ENCODE measurements around the gene SMURF1. TPM values are rescaled to one million over a fixed set of nuclear protein-coding genes. Genes with fewer than 3 reads are reported as not detected.
"Not testable (repeated sequence)": the region's sequence is repeated elsewhere in the genome, so short reads cannot be mapped to it uniquely, and the experiment has no call there.

The SMURF1 gene
- total RNA-seq, 1 experiment from 2014 or later, result 37.7 TPM

DNA sequence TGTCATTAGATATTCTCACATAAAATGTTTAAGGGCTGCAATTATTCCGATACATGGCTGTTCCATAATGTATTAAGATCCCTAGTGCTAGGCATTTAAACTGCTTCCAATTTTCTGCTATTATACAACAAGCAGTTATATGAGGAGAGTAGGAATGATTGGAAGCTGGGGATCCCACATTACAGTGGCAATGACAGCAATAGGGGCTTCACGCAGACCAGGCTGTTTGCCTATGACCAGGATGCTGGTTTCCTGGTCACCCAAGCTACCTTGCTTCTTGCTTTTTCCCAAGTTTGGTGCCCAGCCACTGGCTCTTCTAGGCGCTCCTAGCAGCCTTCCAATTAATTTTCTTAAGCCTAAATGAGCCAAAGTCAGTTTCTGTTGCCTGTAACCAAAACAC is 39.3 kb downstream of the SMURF1 start:
- in situ Hi-C loops (cut with HindIII; ENCODE audit: low pct_unique_long_range_greater_than_20kb, low sequenced_read_pairs), result no loop called here
- DNase-seq (ENCODE audit: low read depth), result no peak

DNA sequence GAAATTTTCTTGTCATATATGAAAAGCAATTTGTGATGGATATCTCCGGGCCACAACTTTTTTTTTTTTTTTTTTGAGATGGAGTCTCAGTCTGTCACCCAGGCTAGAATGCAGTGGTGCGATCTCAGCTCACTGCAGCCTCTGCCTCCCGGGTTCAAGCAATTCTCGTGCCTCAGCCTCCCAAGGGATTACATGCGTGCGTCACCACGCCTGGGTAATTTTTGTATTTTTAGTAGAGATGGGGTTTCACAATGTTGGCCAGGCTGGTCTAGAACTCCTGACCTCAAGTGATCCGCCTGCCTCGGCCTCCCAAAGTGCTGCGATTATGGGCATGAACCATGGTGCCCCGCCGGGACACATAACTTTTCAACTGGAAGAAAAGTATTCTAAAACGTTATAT is 40.1 kb downstream of the SMURF1 start:
- in situ Hi-C loops (cut with HindIII; ENCODE audit: low pct_unique_long_range_greater_than_20kb, low sequenced_read_pairs); DNase-seq (ENCODE audit: low read depth): not testable (repeated sequence)

DNA sequence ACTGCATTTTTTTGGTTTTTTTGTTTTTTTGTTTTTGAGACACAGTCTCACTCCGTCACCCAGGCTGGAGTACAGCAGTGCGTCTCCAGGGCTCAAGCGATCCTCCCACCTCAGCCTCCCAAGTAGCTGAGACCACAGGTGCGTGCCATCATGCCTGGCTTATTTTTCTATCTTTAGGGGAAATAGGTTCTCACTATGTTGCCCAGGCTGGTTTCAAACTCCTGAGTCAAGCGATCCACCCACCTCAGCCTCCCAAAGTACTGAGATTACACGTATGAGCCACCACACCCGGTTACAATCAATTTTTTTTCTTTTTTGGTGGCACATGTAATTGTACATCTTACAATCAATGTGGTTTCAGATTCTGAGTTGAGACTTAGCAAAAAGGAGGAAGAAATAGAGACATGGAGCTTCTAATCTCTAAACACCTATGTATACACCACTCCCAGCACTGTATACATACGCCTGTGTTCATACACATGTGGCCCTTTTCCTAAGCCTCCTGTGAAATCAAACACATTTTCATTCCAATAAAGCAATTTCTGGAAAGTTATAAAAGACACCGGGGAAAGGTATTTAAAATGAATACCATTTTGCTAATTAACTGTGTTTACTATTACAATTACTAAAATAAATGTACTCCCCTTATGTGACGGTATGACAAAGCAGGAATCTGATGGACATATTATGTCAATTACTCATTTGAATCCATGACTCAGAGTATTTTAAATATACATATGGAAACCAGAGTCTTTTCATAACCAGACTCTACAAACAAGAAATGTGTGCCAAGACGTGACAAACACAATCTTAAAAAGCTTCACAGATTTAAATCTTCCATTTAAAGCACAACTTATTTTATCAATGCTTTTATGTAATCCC is 40.9 kb downstream of the SMURF1 start:
- in situ Hi-C loops (cut with HindIII; ENCODE audit: low pct_unique_long_range_greater_than_20kb, low sequenced_read_pairs), result no loop called here
- DNase-seq (ENCODE audit: low read depth), result no peak

DNA sequence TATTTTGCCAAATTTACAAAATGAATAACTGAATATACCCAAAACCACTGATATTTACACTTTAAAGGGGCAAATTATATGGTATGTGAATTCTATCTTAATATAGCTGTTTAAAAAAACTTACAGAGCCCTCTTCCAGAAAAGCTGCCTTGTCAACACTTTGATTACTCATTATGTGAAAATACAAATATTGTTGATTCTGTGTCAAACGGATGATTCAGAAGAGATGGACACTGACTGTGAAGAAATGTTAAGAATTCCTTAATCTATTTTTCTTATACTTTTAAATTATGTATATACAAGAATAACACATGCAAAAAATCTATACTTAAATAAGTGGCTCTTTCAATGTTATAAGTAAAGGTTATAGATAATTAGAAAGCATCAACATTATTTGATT is 41.5 kb downstream of the SMURF1 start:
- in situ Hi-C loops (cut with HindIII; ENCODE audit: low pct_unique_long_range_greater_than_20kb, low sequenced_read_pairs), result no loop called here
- no peak for DNase-seq (ENCODE audit: low read depth)

DNA sequence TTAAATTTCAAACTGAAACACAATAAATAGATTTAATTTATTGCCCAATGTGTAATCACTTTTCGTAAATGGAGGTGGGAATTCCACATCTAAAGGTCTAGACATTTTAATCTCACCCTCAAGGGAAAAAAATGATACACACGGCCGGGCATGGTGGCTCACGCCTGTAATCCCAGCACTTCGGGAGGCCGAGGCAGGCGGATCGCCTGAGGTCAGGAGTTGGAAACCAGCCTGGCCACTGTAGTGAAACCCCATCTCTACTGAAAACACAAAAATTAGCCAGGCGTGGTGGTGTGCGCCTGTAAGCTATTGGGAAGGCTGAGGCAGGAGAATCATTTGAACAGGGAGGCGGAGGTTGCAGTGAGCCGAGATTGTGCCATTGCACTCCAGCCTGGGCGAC is 42.4 kb downstream of the SMURF1 start:
- DNase-seq (ENCODE audit: low read depth); in situ Hi-C loops (cut with HindIII; ENCODE audit: low pct_unique_long_range_greater_than_20kb, low sequenced_read_pairs): not testable (repeated sequence)

DNA sequence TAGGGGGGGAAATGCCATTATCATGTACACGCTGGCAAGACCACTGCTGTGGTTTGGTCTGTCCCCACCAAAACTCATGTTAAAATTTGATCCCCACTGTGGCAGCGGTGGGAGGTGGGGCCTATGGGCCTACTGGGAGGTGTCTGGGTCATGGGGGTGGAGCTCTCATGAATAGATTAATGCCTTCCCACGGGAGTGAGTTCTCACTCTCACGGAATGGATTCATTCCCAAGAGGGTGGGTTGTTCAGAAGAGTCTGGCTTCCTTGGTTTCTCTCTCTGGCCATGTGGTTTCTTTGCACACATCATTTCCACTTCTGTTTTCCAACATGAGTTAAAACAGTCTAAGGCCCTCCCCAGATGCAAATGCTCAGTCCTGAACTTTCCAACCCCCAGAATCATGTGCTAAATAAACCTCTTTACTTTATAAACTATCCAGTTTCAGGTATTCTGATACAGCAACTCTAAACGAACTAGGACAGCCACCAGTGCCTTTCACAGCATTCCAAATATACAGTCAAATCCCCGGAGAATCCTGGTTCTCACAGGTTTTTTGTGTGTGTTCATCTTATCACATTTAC is 44.3 kb downstream of the SMURF1 start:
- in situ Hi-C loops (cut with HindIII; ENCODE audit: low pct_unique_long_range_greater_than_20kb, low sequenced_read_pairs), result no loop called here
- DNase-seq (ENCODE audit: low read depth), result no peak

DNA sequence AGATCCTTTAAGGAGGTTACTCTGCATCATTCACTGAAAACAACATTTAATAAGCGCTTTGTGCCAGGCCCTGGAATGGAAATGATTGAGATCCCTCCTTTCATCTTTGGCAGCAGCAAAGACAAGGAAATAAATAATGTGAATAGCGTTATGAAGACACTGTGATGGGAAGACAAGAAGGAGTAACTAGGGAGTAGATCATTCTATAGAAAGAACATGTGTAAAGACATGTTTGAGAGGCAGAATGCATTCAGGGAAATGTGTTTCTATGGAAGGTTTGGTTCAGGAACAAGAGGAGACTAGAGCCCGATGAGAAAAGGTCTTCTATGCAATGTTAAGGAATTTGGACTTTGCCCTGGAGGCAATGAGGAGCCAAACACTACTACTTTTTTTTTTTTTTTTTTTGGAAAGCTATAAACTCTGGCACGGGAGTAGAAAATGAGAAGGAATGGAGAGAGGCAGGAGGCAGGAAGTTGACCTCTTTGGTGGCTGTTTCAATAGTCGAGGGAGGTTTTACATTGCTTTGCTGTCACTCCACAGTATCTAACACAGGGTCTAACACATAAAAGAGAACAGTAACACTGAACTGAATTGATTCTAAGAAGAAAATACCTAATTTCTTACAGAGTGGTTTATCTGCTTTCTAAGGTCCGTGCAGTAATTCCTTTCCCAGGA is 44.9 kb downstream of the SMURF1 start:
- in situ Hi-C loops (cut with HindIII; ENCODE audit: low pct_unique_long_range_greater_than_20kb, low sequenced_read_pairs), result no loop called here

DNA sequence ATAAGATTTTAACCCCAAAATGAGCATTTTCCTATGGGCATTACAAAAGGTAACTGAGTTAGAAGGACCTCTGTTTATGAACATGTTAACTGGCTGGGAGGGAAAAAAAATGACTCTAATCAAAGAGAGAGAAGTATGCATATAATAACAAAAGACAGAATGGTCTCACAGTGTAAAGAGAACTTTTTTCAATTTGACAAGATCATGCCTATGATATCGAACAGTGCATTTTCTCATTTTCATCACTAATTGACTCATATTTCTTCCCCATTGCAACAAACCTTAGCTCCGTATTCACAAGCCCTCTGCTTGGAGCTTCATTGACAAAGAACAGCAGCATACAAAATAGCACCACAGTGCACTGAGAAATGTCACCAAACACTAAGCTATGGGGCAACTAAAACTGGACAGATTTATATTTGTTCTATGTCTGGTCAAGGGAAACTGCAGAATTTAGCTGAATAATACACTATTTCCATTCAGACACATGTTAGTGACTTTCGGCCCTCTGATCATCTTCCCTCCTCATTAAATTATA is 45.6 kb downstream of the SMURF1 start:
- no peak for DNase-seq (ENCODE audit: low read depth)
- in situ Hi-C loops (cut with HindIII; ENCODE audit: low pct_unique_long_range_greater_than_20kb, low sequenced_read_pairs), result no loop called here

More for the DNA sequence above, 44.9 kb downstream of the SMURF1 start:
- DNase-seq (ENCODE audit: low read depth), result peak; percentile 65

DNA sequence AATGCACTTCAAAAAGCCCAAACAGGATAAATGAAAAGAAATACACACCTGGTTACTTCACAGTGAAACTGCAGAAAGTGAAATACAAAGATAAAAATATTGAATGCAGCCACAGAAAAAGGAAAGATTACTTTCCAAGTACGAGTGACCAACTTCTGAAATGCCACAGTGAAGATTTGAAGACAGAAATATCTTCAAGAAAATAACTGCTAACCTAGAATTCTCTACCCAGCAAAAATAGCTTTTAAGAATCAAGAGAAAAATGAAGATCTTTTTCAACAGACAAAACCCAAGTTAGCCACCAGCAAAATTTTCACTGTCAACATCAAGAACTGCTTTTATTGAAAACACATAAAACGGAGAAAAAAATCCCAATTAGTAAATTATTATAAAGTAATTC is 46.2 kb downstream of the SMURF1 start:
- DNase-seq (ENCODE audit: low read depth), result no peak
- in situ Hi-C loops (cut with HindIII; ENCODE audit: low pct_unique_long_range_greater_than_20kb, low sequenced_read_pairs), result no loop called here

DNA sequence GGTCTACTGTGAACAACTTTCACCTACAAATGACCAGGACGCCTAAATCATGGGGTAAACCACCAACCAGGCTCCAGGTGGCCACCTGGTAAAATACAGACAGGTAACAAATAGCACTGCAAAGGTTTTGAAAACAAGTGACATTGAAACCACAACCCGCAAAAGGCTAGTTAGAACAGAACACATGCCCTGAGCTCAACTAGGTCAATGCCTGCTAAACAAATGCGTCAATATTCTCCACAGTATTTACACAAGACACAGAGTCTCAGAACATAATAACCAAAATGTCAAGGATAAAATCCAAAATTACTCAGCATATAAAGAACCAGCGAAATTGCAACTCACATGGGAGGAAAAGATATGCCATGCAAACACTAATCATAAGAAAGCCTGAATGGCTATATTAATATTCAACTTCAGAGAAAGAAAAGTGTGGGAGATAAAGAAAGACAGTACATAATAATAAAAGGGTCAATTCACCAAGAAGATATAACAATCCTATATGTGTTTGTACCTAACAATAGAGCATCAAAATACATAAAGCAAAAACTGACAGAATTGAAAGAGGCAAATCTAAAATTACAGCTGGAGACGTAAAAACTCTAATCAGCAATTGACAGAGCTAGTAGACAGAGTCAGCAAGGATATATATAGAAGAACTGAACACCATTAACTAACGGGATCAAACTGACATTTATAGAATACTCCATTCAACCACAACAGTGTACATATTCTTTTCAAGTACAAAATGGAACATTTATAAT is 47.6 kb downstream of the SMURF1 start:
- DNase-seq (ENCODE audit: low read depth), result no peak
- in situ Hi-C loops (cut with HindIII; ENCODE audit: low pct_unique_long_range_greater_than_20kb, low sequenced_read_pairs), result no loop called here

DNA sequence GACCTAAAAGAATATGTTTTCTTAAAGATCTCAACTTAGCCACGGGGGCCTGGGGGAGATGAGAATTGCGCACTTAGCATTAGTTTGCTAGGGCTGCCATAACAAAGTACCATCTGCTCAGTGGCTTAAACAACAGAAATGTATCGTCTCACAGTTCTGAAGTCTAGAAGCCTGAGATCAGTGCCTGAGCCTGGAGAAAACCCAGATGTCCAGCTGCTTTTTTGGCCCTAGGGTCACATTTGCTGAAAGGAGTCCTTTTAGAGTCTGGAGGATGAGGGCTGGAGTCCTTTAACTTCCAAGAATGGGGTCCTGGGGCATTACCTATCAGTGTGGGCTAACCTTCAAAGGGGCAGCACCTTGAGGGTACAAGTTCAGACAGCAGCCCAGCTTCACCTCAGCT is 48.2 kb downstream of the SMURF1 start:
- DNase-seq (ENCODE audit: low read depth), result no peak
- in situ Hi-C loops (cut with HindIII; ENCODE audit: low pct_unique_long_range_greater_than_20kb, low sequenced_read_pairs), result no loop called here

DNA sequence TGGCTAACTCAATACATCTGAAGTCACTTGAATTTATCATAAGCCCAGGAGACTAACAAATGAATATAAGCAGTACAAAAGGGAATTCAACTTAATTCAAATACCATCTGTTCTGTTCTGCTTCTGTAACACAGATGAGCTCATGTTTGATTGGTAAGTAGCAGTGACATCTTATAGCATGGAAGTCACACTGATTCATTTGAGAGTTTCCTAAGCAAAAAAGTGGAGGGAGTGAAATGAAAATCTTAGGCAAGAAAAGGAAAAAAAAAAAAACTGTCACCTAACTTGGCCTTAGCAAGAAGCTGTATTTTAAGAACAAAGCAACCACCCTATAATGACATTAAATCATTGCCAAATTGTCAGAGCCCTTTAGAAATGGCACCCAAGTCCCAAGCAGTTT is 49.5 kb downstream of the SMURF1 start:
- DNase-seq (ENCODE audit: low read depth), result no peak
- in situ Hi-C loops (cut with HindIII; ENCODE audit: low pct_unique_long_range_greater_than_20kb, low sequenced_read_pairs), result no loop called here

DNA sequence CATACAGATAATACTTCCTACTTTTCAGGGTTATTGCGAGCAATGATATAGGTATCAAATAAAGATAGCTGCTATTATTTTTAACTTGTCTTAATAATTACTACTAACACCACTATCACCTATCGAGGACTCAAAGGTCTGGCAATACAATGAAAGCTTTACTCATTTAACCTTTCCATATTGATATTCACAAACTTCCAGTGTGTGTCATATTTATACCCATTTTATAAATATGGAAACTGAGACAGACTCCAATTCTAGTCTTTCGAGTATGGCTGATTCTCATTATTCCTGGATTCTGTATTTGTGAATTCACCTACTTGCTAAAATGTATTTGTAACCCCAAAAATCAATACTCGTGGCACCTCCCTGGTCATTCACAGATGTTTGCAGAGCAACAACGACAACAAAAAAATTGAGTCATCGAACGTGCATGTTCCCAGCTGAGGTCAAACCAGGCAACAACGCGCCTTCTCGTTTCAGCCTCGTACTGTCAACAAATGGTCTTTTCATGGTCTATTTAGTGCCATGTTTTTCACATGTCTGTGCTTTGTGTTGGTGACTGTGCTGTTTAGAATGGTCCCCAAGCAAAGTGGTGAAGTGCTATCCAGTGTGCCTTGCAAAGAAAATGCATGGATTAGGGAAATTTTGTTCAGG is 51.7 kb downstream of the SMURF1 start:
- in situ Hi-C loops (cut with HindIII; ENCODE audit: low pct_unique_long_range_greater_than_20kb, low sequenced_read_pairs), result no loop called here
- DNase-seq (ENCODE audit: low read depth), result no peak

DNA sequence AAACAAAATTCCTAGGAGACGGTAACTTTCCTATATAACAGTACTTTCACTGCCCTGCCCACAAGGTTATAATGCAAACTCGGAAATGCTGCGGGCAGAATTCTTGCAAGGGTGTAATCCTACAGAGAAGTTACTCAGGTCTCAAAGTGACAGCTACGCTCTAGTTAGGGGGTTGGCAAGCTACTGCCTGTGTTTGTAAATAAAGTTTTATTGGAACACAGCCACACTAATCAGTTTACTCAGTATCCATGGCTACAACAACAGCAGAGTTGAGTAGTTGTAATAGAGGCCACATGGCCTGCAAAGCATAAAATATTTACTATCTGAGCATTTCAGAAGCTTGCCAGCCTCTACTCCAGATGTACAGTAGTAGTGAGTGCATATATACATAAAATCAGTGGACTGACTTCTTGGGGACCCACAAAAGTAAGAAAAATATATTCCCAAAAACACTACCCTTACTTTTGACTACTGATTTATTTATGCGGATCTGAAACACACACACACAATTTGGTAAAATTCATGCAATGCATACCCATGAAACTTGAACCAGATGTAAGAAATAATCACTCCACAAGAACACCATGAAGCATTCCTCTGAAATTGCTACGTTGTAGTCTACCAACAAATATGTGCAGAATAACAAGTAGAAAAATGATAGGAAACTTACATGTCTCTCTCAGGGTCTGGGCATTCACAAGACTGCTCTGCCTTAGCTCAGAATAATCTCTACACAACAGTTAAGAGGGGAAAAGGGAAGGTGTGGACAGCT is 53.0 kb downstream of the SMURF1 start:
- in situ Hi-C loops (cut with HindIII; ENCODE audit: low pct_unique_long_range_greater_than_20kb, low sequenced_read_pairs), result no loop called here
- DNase-seq (ENCODE audit: low read depth), result no peak

DNA sequence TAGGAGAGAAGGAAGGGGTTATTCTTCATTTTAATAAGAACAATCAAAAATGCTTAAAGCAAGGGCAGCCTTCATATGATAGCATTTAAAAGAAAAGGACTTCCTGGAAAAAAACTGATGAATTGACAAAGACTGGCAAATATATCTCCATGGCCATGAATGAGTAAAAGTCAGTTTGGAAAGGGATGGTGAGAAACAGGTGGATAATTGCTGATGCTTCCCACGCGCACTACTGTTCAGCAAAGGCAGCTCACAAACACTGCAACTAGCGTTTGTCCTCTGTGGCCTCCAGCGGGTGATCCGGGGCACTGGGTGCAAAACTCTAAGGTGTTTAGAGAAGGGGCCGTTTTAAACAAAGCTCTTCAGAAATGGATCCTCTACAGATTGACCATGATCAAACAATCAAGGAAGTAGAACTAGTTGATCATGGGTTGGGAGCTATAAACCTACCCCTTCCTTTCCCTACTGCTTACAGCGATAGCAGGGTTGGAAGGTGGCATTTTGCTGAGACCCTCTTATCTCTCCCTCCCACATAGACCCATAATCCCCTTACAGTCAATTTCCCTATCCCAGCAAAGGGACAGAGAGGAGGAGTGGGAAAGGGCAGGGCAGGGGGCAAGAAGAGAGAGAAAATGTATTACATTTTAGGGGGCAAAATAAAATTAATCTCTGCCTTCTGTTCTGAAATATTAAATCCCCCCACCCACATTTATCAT is 53.8 kb downstream of the SMURF1 start:
- in situ Hi-C loops (cut with HindIII; ENCODE audit: low pct_unique_long_range_greater_than_20kb, low sequenced_read_pairs), result no loop called here
- DNase-seq (ENCODE audit: low read depth), result no peak

DNA sequence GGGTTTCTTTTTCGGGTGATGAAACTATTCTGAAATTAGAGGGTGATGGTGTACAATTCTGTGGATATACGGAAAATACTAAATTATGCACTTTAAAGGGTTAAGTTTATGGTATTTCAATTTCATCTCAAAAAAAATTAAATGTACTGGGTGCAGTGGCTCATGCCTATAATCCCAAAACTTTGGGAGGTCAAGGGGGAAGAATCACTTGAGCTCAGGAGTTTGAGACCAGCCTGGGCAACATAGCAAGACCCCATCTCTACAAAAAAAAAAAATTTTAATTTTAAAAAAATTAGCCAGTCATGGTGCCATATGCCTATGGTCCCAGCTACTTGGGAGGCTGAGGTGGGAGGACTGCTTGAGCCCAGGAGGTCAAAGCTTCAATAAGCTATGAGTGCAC is 57.0 kb downstream of the SMURF1 start:
- in situ Hi-C loops (cut with HindIII; ENCODE audit: low pct_unique_long_range_greater_than_20kb, low sequenced_read_pairs), result no loop called here
- no peak for DNase-seq (ENCODE audit: low read depth)

DNA sequence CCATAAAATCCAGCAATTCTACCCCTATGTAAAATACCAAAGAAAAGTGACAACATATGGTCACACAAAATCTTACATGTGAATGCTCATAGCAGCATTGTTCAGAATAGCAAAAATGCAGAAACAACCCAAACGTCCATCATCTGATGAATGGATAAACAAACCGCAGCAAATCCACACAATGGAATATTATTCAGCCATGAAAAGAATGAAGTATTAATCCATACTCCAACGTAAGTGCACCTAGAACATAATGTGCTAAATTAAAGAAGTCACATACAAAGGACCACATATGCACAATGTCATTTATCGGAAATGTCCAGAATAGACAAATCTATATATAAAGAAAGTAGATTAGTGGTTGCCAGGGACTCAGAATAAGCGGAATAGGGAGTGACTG is 57.4 kb downstream of the SMURF1 start:
- no peak for DNase-seq (ENCODE audit: low read depth)
- in situ Hi-C loops (cut with HindIII; ENCODE audit: low pct_unique_long_range_greater_than_20kb, low sequenced_read_pairs), result no loop called here

Measured in Caki2 (cell line).